ENCODE data around the gene GDNF. TPM values are rescaled to one million over a fixed set of nuclear protein-coding genes. Genes with fewer than 3 reads are reported as not detected.

GDNF gene
- total and polyA plus RNA-seq, 4 donors = 0.09 to 0.25 TPM; not detected in 2

DNA sequence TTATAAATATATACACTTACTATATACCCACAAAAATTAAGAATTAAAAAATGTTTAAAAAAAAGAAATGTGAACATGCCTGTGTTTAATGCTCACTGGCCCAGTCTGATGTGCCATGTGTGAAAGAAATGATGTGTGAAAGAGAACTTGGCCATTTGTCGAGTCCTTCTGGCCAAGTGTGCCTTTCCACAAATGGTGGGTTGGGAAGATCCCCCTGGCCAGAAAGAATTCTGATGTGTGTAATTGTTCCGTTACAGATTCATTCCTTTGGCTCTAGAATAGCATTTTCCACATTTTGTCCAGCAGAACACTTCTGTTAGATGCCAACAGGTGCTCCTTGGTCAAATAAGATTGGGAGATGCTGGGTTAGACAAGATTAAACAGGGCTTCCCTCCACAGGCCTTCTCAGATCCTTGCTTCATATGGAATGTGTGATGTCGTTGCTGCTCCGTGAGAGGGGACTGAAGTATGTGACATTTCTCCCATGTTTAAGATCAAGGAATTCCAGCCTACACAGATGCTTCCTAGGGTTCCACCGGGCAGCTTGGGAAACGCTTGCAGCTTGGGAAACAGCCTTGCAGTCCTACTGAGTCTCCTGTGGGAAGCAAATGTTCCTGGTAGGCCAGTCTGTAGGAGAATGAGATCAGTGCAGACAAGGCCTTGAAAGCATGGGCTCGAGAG, 32.1 kb downstream of the GDNF start:
- no peak for DNase-seq (ENCODE audit: low spot score)
- no peak overlapping the region for H3K27ac ChIP-seq (ENCODE audit: low read depth in 1 of 2, low read length in 2 of 2)
- H3K4me1 ChIP-seq (ENCODE audit: control insufficient read depth in 4 of 4, insufficient read depth in 4 of 4, low read length in 3 of 4) = no peaks in the 10 kb centered on the region
- no peak overlapping the region for H3K9ac ChIP-seq (ENCODE audit: low read depth in 1 of 2, low read length in 2 of 2)
- TF ChIP-seq REST (IDR thresholded peaks at IDR 0.05) = no peak
- TF ChIP-seq HNF4A (conservative IDR thresholded peaks at IDR 0.05) = no peak
- TF ChIP-seq MAX (IDR thresholded peaks at IDR 0.05) = no peak
- no peak for TF ChIP-seq JUND (IDR thresholded peaks at IDR 0.05)
- TF ChIP-seq FOXA2 (IDR thresholded peaks at IDR 0.05) = no peak
- no peak for TF ChIP-seq ATF3 (IDR thresholded peaks at IDR 0.05)
- TF ChIP-seq SP1 (IDR thresholded peaks at IDR 0.05) = no peak
- WGBS = 92% methylated on average over 7 of the region's 7 CpGs
- no peaks in the 10 kb centered on the region for H3K36me3 ChIP-seq (ENCODE audit: control insufficient read depth in 4 of 4, insufficient read depth in 3 of 4, low read depth in 1 of 4, low read length in 3 of 4)
- no peaks in the 10 kb centered on the region for H3K27me3 ChIP-seq (ENCODE audit: control insufficient read depth in 4 of 4, insufficient read depth in 4 of 4, low read length in 3 of 4)
- no peaks in the 10 kb centered on the region for H3K9me3 ChIP-seq (ENCODE audit: control insufficient read depth in 4 of 4, low read length in 3 of 4)
- H3K4me3 ChIP-seq (ENCODE audit: low read depth in 1 of 3, low read length in 3 of 3) = no peak overlapping the region

GRCh38 chr5:37807015-37807414, 32.8 kb downstream of the GDNF start:
- Histone ChIP-seq H3K4me3 (ENCODE audit: low read depth in 1 of 3, low read length in 3 of 3) (no peak overlapping the region), H3K27me3 (ENCODE audit: control insufficient read depth in 4 of 4, insufficient read depth in 4 of 4, low read length in 3 of 4) (no peaks in the 10 kb centered on the region), H3K4me1 (ENCODE audit: control insufficient read depth in 4 of 4, insufficient read depth in 4 of 4, low read length in 3 of 4) (no peaks in the 10 kb centered on the region), H3K9me3 (ENCODE audit: control insufficient read depth in 4 of 4, low read length in 3 of 4) (no peaks in the 10 kb centered on the region), H3K9ac (ENCODE audit: low read depth in 1 of 2, low read length in 2 of 2) (no peak overlapping the region), H3K27ac (ENCODE audit: low read depth in 1 of 2, low read length in 2 of 2) (no peak overlapping the region), H3K36me3 (ENCODE audit: control insufficient read depth in 4 of 4, insufficient read depth in 3 of 4, low read depth in 1 of 4, low read length in 3 of 4) (no peaks in the 10 kb centered on the region)
- DNase-seq (ENCODE audit: low spot score) = no peak
- WGBS = 98% methylated on average over 2 of the region's 2 CpGs
- no peak for TF ChIP-seq ATF3 (IDR thresholded peaks at IDR 0.05)
- no peak for TF ChIP-seq FOXA1 (IDR thresholded peaks at IDR 0.05)
- TF ChIP-seq YY1 (IDR thresholded peaks at IDR 0.05) = no peak
- TF ChIP-seq RXRA (IDR thresholded peaks at IDR 0.05) = no peak
- TF ChIP-seq RAD21 (IDR thresholded peaks at IDR 0.05) = no peak
- TF ChIP-seq, protein P1, sequence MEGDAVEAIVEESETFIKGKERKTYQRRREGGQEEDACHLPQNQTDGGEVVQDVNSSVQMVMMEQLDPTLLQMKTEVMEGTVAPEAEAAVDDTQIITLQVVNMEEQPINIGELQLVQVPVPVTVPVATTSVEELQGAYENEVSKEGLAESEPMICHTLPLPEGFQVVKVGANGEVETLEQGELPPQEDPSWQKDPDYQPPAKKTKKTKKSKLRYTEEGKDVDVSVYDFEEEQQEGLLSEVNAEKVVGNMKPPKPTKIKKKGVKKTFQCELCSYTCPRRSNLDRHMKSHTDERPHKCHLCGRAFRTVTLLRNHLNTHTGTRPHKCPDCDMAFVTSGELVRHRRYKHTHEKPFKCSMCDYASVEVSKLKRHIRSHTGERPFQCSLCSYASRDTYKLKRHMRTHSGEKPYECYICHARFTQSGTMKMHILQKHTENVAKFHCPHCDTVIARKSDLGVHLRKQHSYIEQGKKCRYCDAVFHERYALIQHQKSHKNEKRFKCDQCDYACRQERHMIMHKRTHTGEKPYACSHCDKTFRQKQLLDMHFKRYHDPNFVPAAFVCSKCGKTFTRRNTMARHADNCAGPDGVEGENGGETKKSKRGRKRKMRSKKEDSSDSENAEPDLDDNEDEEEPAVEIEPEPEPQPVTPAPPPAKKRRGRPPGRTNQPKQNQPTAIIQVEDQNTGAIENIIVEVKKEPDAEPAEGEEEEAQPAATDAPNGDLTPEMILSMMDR (IDR thresholded peaks at IDR 0.05; ENCODE audit: low read depth, low read length, missing input control) = no peak
- no peak for TF ChIP-seq FOXA2 (IDR thresholded peaks at IDR 0.05)

Data from liver (tissue), 9 donors.